ENCODE data around the gene KRTCAP3. TPM values are rescaled to one million over a fixed set of nuclear protein-coding genes. Genes with fewer than 3 reads are reported as not detected.

KRTCAP3 gene, protein sequence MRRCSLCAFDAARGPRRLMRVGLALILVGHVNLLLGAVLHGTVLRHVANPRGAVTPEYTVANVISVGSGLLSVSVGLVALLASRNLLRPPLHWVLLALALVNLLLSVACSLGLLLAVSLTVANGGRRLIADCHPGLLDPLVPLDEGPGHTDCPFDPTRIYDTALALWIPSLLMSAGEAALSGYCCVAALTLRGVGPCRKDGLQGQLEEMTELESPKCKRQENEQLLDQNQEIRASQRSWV
- 1 to 10 TPM in 2 of 4 donors, under 1 TPM in 1, not detected in 1; 0.75 to 1.8 (median 1.3) TPM for total RNA-seq

DNA sequence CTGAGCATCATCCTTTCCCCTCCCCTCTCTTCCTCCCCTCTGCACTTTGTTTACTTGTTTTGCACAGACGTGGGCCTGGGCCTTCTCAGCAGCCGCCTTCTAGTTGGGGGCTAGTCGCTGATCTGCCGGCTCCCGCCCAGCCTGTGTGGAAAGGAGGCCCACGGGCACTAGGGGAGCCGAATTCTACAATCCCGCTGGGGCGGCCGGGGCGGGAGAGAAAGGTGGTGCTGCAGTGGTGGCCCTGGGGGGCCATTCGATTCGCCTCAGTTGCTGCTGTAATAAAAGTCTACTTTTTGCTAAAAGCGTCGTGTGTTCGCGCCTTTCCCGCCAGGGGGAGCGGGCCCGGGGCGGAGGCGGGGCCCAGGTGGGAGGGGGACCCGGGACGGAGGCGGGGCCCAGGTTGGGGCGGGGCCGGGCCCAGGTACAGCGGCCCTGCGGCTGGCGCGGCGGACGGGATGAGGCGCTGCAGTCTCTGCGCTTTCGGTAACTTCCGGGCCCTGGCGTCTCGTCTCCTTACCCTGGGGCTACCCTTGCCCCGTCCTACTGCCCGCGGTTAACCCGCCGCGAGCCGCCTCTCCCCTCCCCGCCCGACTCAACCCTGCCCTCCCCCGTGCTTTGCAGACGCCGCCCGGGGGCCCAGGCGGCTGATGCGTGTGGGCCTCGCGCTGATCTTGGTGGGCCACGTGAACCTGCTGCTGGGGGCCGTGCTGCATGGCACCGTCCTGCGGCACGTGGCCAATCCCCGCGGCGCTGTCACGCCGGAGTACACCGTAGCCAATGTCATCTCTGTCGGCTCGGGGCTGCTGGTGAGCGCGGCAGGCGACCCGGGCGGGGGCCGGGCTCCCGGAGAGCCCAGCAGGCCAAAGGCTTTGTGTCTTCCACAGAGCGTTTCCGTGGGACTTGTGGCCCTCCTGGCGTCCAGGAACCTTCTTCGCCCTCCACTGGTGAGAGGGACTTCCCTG is at the start of gene KRTCAP3:
Gene KRTCAP3 (plus strand): TSS at position 424 of the 962 bp plus-strand sequence. CDS start 32 bp downstream, at position 456.
- no peak for DNase-seq (ENCODE audit: low spot score)
- TF ChIP-seq, protein P1, sequence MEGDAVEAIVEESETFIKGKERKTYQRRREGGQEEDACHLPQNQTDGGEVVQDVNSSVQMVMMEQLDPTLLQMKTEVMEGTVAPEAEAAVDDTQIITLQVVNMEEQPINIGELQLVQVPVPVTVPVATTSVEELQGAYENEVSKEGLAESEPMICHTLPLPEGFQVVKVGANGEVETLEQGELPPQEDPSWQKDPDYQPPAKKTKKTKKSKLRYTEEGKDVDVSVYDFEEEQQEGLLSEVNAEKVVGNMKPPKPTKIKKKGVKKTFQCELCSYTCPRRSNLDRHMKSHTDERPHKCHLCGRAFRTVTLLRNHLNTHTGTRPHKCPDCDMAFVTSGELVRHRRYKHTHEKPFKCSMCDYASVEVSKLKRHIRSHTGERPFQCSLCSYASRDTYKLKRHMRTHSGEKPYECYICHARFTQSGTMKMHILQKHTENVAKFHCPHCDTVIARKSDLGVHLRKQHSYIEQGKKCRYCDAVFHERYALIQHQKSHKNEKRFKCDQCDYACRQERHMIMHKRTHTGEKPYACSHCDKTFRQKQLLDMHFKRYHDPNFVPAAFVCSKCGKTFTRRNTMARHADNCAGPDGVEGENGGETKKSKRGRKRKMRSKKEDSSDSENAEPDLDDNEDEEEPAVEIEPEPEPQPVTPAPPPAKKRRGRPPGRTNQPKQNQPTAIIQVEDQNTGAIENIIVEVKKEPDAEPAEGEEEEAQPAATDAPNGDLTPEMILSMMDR (IDR thresholded peaks at IDR 0.05) = no peak

DNA sequence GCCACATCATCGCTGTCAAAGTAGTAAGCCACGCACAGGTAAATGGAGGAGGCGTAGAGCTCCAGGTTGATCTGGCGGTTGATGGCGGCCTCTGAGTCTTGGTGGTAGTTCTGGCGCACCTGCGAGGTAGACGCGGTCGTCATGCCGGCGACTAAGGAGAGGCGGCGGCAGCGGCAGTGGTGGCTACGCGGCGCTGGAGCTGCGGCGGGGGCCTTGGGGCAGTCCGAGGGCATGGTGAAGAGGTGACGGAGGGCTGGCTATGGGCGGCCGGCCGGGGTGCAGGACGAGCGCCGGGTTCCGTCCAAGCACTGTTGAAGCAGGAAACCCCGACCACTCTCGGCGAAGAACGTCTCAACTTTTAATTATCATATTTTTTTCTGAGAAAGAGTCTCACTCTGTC is 49.0 kb upstream of the KRTCAP3 start:
- DNase-seq (ENCODE audit: low spot score) = no peak
- no peak for ATAC-seq (ENCODE audit: low FRiP score)
- TF ChIP-seq, protein P1 (IDR thresholded peaks at IDR 0.05) = no peak

More for the DNA sequence above, at the start of gene KRTCAP3:
- ATAC-seq (ENCODE audit: low FRiP score) = peak; percentile 58

DNA sequence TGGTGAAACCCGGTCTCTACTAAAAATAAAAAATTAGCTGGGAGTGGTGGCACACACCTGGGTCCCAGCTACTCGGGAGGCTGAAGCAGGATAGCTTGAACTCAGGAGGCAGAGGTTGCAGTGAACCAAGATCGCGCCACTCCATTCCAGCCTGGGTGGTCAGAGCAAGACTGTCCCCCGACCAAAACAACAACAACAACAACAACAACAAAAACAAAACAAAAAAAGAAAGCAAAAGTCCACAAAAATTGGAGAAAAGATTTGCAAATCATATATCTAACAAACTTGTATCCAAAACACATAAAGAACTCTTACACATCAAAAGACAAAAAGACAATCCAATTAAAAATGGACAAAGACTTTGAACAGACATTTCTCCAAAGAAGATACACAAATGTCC is 43.2 kb upstream of the KRTCAP3 start:
- TF ChIP-seq, protein P1 (IDR thresholded peaks at IDR 0.05) = no peak
- ATAC-seq (ENCODE audit: low FRiP score) (no peak), DNase-seq (ENCODE audit: low spot score) (no peak)

DNA sequence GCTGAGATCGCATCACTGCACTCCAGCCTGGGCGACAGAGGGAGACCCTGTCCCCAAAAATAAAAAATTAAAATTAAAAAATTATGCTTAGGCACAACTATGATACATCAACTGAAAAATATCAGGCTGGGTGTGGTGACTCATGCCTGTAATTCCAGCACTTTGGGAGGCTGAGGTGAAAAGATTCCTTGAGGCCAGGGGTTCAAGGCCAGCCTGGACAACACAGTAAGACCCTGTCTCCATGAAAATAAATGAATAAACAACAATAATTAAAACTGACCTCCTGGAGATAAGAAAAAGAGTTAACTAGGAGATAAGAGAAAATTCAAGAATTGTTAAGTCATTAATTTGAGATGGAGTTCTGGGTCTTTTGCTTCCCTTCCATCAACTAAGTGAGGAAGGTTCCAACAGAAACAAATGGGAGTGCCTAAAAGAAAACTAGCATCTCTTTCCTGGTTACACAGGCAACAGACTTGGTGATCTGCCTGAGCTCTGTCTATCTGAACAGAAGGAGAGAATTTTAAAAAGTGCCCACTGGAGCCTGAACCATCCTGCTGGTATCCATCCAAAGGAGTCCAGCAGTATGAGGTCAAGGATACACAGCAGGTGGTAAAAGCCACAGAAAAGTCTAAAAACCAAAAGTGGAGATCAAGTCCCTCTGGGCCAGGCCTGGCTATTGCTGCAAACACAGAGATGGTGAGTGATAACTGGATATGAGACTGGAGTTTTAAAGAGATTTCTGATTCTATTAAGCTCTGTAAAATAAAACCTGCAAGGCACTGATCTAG is 41.6 kb upstream of the KRTCAP3 start:
- TF ChIP-seq, protein P1 (IDR thresholded peaks at IDR 0.05) = no peak
- DNase-seq (ENCODE audit: low spot score) (no peak), ATAC-seq (ENCODE audit: low FRiP score) (no peak)

DNA sequence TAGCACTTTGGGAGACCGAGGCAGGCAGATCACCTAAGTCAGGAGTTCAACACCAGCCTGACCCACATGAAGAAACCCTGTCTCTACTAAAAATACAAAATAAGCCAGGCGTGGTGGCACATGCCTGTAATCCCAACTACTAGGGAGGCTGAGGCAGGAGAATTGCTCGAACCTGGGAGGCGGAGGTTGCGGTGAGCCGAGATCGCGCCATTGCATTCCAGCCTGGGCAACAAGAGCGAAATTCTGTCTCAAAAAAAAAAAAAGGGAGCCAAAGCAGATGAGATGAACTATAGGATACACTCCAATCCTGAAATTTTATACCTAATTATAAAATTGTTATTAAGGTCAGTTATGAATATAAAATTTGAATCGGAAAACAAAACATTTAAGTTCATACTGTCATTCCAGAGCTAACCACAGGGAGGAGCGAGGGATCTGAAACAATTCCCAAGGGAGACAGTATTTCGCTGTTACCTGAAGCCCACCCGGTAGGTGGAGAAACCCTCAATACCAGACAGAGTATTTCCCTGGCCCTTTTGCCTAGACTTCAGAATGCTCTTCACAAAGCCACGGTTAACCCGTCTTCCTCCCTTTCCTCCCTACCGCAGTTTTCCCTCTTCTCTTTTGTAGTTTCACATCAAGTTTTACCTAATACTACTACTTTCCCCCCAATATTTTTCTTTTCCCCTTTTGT is 34.2 kb upstream of the KRTCAP3 start:
- TF ChIP-seq, protein P1 (IDR thresholded peaks at IDR 0.05) = no peak
- DNase-seq (ENCODE audit: low spot score) (no peak), ATAC-seq (ENCODE audit: low FRiP score) (no peak)

Measured in omental fat pad (tissue), 4 donors.